ENCODE measurements around the gene PRCC.

PRCC gene

GRCh38 chr1:156775799-156776198 lies 8.5 kb downstream of the PRCC start:
- H3K4me3 ChIP-seq (ENCODE audit: control insufficient read depth, low read depth, low read length): no peak overlapping the region
- DNase-seq (ENCODE audit: low read depth): no peak
- TF ChIP-seq CTCF (conservative IDR thresholded peaks at IDR 0.05; ENCODE audit: control insufficient read depth, insufficient read depth, low read depth, low read length): no peak

- no peak for TF ChIP-seq CTCF (conservative IDR thresholded peaks at IDR 0.05; ENCODE audit: control insufficient read depth, insufficient read depth, low read depth, low read length)
- no peak overlapping the region for H3K4me3 ChIP-seq (ENCODE audit: control insufficient read depth, low read depth, low read length)
- no peak for DNase-seq (ENCODE audit: low read depth)
These were observed 9.6 kb downstream of the PRCC start for GRCh38 chr1:156776942-156777341.

GRCh38 chr1:156777573-156777972 lies 10.2 kb downstream of the PRCC start:
- no peak overlapping the region for H3K4me3 ChIP-seq (ENCODE audit: control insufficient read depth, low read depth, low read length)
- no peak for DNase-seq (ENCODE audit: low read depth)
- no peak for TF ChIP-seq CTCF (conservative IDR thresholded peaks at IDR 0.05; ENCODE audit: control insufficient read depth, insufficient read depth, low read depth, low read length)

- peak; percentile 88 for DNase-seq (ENCODE audit: low read depth)
- no peak for TF ChIP-seq CTCF (conservative IDR thresholded peaks at IDR 0.05; ENCODE audit: control insufficient read depth, insufficient read depth, low read depth, low read length)
- H3K4me3 ChIP-seq (ENCODE audit: control insufficient read depth, low read depth, low read length): no peak overlapping the region
These were observed 14.4 kb downstream of the PRCC start for GRCh38 chr1:156781585-156782186.

GRCh38 chr1:156785458-156785857 lies 18.1 kb downstream of the PRCC start:
- H3K4me3 ChIP-seq (ENCODE audit: control insufficient read depth, low read depth, low read length): no peak overlapping the region
- no peak for TF ChIP-seq CTCF (conservative IDR thresholded peaks at IDR 0.05; ENCODE audit: control insufficient read depth, insufficient read depth, low read depth, low read length)
- DNase-seq (ENCODE audit: low read depth): no peak

GRCh38 chr1:156786640-156787039 lies 19.3 kb downstream of the PRCC start:
- DNase-seq (ENCODE audit: low read depth): no peak
- no peak overlapping the region for H3K4me3 ChIP-seq (ENCODE audit: control insufficient read depth, low read depth, low read length)
- no peak for TF ChIP-seq CTCF (conservative IDR thresholded peaks at IDR 0.05; ENCODE audit: control insufficient read depth, insufficient read depth, low read depth, low read length)

- no peak overlapping the region for H3K4me3 ChIP-seq (ENCODE audit: control insufficient read depth, low read depth, low read length)
- DNase-seq (ENCODE audit: low read depth): no peak
- TF ChIP-seq CTCF (conservative IDR thresholded peaks at IDR 0.05; ENCODE audit: control insufficient read depth, insufficient read depth, low read depth, low read length): no peak
These were observed 20.8 kb downstream of the PRCC start for GRCh38 chr1:156788136-156788535.

Measured in fibroblast of mammary gland (primary cell).